ENCODE measurements around the gene MAIP1. TPM values are rescaled to one million over a fixed set of nuclear protein-coding genes. Genes with fewer than 3 reads are reported as not detected.

MAIP1 gene
- total and polyA plus RNA-seq, 2 of the 4 experiments (the other 2 are of a cell fraction): 14.2 to 16.8 TPM

- Histone ChIP-seq H4K5ac (ENCODE audit: low read depth, low read length) (no peak overlapping the region), H3K23ac (ENCODE audit: low read depth, low read length) (no peak overlapping the region), H4K8ac (ENCODE audit: low read depth in 2 of 2, low read length in 2 of 2) (no peak overlapping the region), H3K4me1 (ENCODE audit: control insufficient read depth, insufficient read depth, low read length) (peaks cover 8% of the 10 kb centered on the region), H3K36me3 (ENCODE audit: control insufficient read depth, insufficient read depth, low read length) (no peaks in the 10 kb centered on the region), H2AK9ac (replicated peaks; ENCODE audit: low read depth, low read length, poor library complexity) (no peak overlapping the region), H2BK120ac (ENCODE audit: low read depth, low read length) (no peak overlapping the region), H4K91ac (ENCODE audit: insufficient read depth, low read depth, low read length) (no peak overlapping the region), H3K27ac (ENCODE audit: insufficient read depth, low read length) (no peak overlapping the region), H2AFZ (replicated peaks; ENCODE audit: low read length, poor library complexity) (no peak overlapping the region), H2BK5ac (ENCODE audit: low read depth, low read length, poor library complexity, severe bottlenecking) (no peak overlapping the region), H3K79me1 (ENCODE audit: low read depth in 1 of 2, low read length in 2 of 2) (no peaks in the 10 kb centered on the region), H3K4me3 (ENCODE audit: insufficient read depth, low read depth, low read length) (no peak overlapping the region), H3K9me3 (ENCODE audit: control insufficient read depth, insufficient read depth, low read length) (no peaks in the 10 kb centered on the region), H3K56ac (ENCODE audit: extremely low read depth, insufficient read depth, low read length) (no peak overlapping the region), H4K20me1 (ENCODE audit: insufficient read depth, low read length) (no peaks in the 10 kb centered on the region), H3K4ac (ENCODE audit: low read depth, low read length) (no peak overlapping the region), H3K18ac (ENCODE audit: low read depth, low read length) (no peak overlapping the region), H3K27me3 (ENCODE audit: control insufficient read depth, insufficient read depth, low read length) (no peaks in the 10 kb centered on the region), H3K9ac (ENCODE audit: low read depth, low read length) (no peak overlapping the region), H2BK15ac (ENCODE audit: low read depth, low read length) (no peak overlapping the region), H3K4me2 (ENCODE audit: low read depth, low read length) (no peak overlapping the region), H3K9me1 (ENCODE audit: insufficient read depth, low read length) (no peaks in the 10 kb centered on the region), H3K14ac (replicated peaks; ENCODE audit: low read depth, low read length) (no peak overlapping the region), H2BK20ac (ENCODE audit: low read depth, low read length) (no peak overlapping the region), H2AK5ac (ENCODE audit: low read depth, low read length) (no peak overlapping the region)
- in situ Hi-C loops (cut with MboI; ENCODE audit: low sequenced_read_pairs): loop anchor here (10.0 kb wide), 1 partner anchor 320 kb away; the partner anchor contains the start of gene SPATS2L
- CTCF ChIA-PET: interaction anchor here (0.6 to 2.3 kb wide), 4 partner anchors 310 to 500 kb away, joined by 3 to 6 read pairs (median 3); no protein-coding TSS in a partner anchor
- ATAC-seq (ENCODE audit: low read depth): no peak
- dilution Hi-C loops (cut with HindIII; ENCODE audit: low sequenced_read_pairs, unreplicated experiment): no loop called here
- no CpG with 5 or more reads among the region's 2 CpGs for WGBS, 2 experiments (ENCODE audit: extremely low coverage in 2 of 2, insufficient read length in 1 of 2)
- DNase-seq: no peak
- POLR2A ChIA-PET (ENCODE audit: unreplicated experiment): no interaction called here
- TF ChIP-seq RAD21 (IDR thresholded peaks at IDR 0.05; ENCODE audit: low read length) (no peak), RCOR1 (IDR thresholded peaks at IDR 0.05; ENCODE audit: insufficient replicate concordance, low read length) (no peak), MAFK (IDR thresholded peaks at IDR 0.05; ENCODE audit: low read depth, low read length) (no peak), ELK1 (IDR thresholded peaks at IDR 0.05; ENCODE audit: borderline replicate concordance, low read depth, low read length) (no peak), BHLHE40 (IDR thresholded peaks at IDR 0.05; ENCODE audit: low read depth, low read length) (no peak), NFE2L2 (IDR thresholded peaks at IDR 0.05; ENCODE audit: low read depth, low read length) (no peak), SMC3 (IDR thresholded peaks at IDR 0.05; ENCODE audit: low read depth, low read length) (no peak), RFX5 (IDR thresholded peaks at IDR 0.05; ENCODE audit: low read depth, low read length) (no peak), POLR2A (IDR thresholded peaks at IDR 0.05; ENCODE audit: low read depth, low read length) (no peak), CHD1 (IDR thresholded peaks at IDR 0.05; ENCODE audit: low read depth, low read length) (no peak), FOS (IDR thresholded peaks at IDR 0.05; ENCODE audit: low read depth, low read length) (no peak), CEBPB (IDR thresholded peaks at IDR 0.05; ENCODE audit: low read depth, low read length) (no peak), CTCF (conservative IDR thresholded peaks at IDR 0.05; ENCODE audit: low read depth, low read length) (no peak), MAZ (IDR thresholded peaks at IDR 0.05; ENCODE audit: borderline replicate concordance, low read depth, low read length) (no peak), MXI1 (IDR thresholded peaks at IDR 0.05; ENCODE audit: borderline replicate concordance, low read depth, low read length) (no peak), USF2 (IDR thresholded peaks at IDR 0.05; ENCODE audit: low read depth, low read length) (no peak)
- intact Hi-C loops (cut with micrococcal nuclease): loop anchor here (1.0 to 10.0 kb wide), 3 partner anchors 170 to 322 kb away; partner anchors contain the start of gene SPATS2L
- BruUV-seq (replicated peaks): no TSS peak
Measured at GRCh38 chr2:199984755-199985154, 29.4 kb downstream of the MAIP1 start.
